GM21576 (cell line): ENCODE data around the gene PCDHA6.
"Not testable (repeated sequence)": the region's sequence is repeated elsewhere in the genome, so short reads cannot be mapped to it uniquely, and the experiment has no call there.

Source experiments
- ATAC-seq: cut with Tn5 transposase; IDR thresholded peaks from one replicate; pipeline ENCODE4 v1.9.1; 2021; ENCODE audit warnings: mild to moderate bottlenecking, moderate library complexity; ENCODE audit not compliant: unreplicated experiment

PCDHA6 gene

GRCh38 chr5:140855772-140856674, 28.3 kb downstream of the PCDHA6 start, which contains the start of gene PCDHA10:
Gene PCDHA10, plus strand, starts transcription at chr5:140855897. Its CDS starts 152 bp downstream, at chr5:140856049.
- ATAC-seq = no peak

GRCh38 chr5:140857177-140857986, 29.6 kb downstream of the PCDHA6 start:
- ATAC-seq = no peak

GRCh38 chr5:140857987-140858240, 30.2 kb downstream of the PCDHA6 start:
- ATAC-seq = no peak

DNA sequence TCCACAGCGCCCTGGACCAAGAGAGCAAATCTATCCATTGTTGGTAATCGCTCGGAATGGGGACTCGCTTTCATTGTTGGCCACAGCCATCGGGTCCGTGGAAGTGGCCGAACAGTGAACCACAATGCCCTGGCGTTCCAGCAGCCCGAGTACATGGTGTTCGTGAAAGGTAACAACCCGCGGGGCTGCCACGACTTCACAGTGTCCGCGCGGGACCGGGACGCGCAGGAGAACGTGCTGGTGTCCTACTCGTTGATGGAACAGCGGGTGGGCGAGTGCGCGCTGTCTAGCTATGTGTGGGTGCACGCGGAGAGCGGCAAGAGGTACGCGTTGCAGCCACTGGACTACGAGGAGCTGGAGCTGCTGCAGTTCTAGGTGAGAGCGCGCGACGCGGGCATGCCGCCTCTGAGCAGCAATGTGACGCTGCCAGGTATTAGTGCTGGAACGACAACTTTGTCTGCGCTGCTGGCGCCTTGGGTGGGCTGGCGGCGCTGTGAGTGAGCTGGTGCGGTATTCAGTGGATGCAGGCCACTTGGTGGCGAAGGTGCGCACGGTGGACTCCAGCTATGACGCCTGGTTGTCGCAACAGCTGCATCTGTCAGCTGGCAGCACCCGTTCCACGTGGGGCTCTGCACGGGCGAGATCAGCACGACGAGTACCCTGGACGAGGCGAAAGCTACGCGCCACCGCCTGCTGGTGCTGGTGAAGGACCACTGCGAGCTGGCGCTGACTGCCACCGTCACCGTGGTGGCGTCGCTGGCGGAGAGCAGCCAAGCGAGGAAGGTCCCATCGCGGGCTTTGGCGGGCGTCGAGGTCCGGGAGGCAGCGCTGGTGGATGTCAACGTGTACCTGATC, 34.9 kb downstream of the PCDHA6 start:
- ATAC-seq = no peak

GRCh38 chr5:140868721-140869554, 41.2 kb downstream of the PCDHA6 start, which contains the start of gene PCDHA11:
Gene PCDHA11, plus strand, starts transcription at chr5:140868957. Its CDS starts 147 bp downstream, at chr5:140869104.
- no peak for ATAC-seq

DNA sequence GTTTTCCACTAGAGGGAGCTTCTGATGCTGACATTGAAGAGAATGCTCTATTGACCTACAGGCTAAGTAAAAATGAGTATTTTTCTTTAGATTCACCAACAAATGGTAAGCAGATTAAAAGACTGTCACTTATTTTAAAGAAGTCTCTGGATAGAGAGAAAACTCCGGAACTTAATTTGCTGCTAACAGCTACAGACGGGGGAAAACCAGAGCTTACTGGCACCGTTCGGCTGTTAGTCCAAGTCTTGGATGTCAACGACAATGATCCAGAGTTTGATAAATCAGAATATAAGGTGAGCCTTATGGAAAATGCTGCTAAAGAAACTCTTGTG, 41.8 kb downstream of the PCDHA6 start:
- no peak for ATAC-seq

DNA sequence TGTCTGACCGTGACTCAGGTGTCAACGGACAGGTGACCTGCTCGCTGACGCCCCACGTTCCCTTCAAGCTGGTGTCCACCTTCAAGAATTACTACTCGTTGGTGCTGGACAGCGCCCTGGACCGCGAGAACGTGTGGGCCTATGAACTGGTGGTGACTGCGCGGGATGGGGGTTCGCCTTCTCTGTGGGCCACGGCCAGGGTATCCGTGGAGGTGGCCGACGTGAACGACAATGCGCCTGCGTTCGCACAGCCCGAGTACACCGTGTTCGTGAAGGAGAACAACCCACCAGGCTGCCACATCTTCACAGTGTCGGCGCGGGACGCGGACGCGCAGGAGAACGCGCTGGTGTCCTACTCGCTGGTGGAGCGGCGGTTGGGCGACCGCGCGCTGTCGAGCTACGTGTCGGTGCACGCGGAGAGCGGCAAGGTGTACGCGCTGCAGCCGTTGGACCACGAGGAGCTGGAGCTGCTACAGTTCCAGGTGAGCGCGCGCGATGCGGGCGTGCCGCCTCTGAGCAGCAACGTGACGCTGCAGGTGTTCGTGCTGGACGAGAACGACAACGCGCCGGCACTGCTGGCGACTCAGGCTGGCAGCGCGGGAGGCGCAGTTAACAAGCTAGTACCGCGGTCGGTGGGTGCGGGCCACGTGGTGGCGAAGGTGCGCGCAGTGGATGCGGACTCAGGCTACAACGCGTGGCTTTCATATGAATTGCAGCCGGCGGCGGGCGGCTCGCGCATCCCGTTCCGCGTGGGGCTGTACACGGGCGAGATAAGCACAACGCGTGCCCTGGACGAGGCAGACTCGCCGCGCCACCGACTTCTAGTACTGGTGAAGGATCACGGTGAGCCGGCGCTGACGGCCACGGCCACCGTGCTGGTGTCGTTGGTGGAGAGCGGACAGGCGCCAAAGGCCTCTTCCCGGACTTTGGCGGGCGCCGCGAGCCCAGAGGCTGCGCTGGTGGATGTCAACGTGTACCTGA, 42.8 kb downstream of the PCDHA6 start:
- no peak for ATAC-seq

DNA sequence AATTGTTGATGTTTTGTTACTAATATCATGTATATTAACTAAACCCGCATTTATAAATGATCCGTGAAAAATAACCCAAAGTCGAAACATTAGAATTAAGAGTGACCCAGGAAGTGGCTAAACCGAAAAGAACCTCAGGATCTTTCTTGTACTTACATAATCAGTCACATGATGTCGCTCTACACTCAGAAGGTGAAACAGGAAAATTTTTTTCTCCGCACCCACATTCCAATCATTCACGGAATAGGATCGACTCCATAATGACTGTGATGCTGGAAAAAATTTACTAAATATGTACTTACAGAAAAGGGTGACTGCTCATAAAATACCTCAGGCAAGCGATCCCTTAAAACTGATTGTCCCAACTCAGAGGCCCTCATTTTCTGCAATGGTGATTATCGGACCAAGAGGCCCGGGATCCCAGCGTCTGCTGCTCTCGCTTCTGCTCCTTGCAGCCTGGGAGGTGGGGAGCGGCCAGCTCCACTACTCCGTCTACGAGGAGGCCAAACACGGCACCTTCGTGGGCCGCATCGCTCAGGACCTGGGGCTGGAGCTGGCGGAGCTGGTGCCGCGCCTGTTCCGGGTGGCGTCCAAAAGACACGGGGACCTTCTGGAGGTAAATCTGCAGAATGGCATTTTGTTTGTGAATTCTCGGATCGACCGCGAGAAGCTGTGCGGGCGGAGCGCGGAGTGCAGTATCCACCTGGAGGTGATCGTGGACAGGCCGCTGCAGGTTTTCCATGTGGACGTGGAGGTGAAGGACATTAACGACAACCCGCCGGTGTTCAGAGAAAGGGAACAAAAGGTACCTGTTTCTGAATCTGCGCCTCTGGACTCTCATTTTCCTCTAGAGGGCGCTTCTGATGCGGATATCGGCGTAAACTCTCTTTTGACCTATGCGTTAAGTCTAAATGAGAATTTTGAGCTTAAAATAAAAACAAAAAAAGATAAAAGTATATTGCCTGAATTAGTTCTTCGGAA, 47.6 kb downstream of the PCDHA6 start, which contains the start of gene PCDHA12:
TSS of gene PCDHA12 (plus strand) at position 224 of the 981 bp plus-strand sequence. CDS start at position 389, 165 bp downstream.
- no peak for ATAC-seq

DNA sequence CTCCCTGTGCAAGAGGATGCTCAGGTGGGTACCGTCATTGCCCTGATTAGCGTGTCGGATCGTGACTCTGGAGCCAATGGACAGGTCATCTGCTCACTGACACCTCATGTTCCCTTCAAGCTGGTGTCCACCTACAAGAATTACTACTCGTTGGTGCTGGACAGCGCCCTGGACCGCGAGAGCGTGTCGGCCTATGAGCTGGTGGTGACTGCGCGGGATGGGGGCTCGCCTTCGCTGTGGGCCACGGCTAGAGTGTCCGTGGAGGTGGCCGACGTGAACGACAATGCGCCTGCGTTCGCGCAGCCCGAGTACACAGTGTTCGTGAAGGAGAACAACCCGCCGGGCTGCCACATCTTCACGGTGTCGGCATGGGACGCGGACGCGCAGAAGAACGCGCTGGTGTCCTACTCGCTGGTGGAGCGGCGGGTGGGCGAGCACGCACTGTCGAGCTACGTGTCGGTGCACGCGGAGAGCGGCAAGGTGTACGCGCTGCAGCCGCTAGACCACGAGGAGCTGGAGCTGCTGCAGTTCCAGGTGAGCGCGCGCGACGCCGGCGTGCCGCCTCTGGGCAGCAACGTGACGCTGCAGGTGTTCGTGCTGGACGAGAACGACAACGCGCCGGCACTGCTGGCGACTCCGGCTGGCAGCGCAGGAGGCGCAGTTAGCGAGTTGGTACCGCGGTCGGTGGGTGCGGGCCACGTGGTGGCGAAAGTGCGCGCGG, 48.9 kb downstream of the PCDHA6 start:
- ATAC-seq = not testable (repeated sequence)

DNA sequence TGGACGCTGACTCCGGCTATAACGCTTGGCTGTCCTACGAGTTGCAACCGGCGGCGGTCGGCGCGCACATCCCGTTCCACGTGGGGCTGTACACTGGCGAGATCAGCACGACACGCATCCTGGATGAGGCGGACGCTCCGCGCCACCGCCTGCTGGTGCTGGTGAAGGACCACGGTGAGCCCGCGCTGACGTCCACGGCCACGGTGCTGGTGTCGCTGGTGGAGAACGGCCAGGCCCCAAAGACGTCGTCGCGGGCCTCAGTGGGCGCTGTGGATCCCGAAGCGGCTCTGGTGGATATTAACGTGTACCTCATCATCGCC, 49.5 kb downstream of the PCDHA6 start:
- ATAC-seq = no peak
